HG03139 (cell line): ENCODE data around the gene FTO.
"Not testable (repeated sequence)": the region's sequence is repeated elsewhere in the genome, so short reads cannot be mapped to it uniquely, and the experiment has no call there.

Experiments used
- ATAC-seq: cut with Tn5 transposase; IDR thresholded peaks from one replicate; pipeline ENCODE4 v1.9.1; 2021; ENCODE audit not compliant: unreplicated experiment

Gene FTO

DNA sequence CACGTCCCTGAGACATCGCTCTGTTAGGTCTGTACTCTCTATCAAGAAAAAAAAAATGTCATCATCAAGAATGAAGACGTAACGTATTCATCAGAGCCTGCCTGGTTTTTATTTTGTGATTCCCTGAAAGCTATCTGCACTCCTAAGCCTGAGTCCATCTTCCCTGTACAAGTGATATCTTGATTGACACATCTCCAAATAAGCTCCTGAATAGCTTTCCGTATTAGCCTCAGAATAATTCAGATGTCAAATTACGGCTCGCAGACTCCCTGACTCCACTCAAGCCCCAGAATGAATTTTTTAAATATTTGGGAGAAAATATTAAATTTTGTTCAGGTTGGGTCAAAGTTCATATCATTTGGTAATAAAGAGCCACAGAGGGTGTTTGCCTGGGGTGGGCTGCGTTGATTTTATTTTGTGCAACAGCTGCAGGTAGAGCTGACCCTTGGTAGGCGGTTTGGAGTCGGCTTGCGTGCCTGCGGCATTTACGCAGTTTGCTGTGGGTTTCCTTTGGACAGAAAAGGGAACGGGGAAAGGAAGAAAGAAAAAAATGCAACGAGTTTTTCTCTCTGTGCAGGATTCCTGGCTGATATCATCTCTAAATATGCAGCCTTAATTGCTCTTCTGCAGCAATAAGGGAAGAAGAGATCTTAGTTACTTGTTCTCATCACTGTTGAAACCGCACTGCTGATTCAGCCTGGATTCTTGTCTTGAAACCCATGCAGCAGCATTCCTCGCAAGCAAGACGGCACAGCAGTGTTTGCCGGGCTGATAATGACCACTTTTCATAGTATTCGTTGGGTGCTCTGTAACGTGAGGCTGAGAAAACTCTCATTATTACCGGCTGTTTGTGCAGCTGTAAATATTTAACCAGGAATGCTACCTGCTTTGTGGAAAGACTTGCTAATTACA is 467.9 kb downstream of the FTO start:
- ATAC-seq: no peak

DNA sequence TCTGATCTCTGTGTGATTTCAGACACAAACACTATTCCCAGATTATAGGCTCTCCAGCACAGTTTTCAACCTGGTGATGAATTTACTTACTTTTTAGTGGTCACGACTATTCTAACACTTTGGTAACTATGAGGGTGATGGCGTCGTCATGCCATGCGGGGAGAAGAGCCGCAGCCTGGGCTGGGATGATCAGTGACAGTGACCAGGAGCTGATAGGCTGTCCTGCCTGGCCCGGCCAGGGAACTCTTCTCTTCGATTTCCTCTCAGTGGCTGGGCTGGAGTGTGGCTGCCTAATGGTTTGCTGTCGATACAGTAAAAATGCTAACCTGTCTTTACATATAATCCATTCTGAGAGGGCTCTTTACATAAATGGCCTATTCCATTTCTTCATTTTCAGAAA is 469.5 kb downstream of the FTO start:
- ATAC-seq: no peak

DNA sequence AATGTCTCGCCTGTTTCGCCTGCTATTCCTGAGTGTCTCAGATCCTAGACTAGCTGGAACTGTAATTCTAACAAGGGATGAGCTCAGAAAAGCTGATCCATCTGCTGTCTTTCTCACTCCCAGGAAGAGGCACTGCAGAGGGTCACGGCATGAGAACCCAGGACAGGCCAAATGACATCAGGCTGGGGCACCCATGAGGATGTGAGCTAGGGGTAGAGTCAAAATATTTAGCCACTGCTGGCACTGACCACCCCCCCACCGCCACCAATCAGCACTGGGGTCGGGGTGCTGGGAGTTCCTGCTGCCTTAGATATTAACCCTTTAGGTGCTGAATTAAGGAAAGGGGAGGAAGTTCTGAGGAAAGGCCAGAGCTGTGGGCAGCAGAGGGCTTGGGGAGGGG is 470.2 kb downstream of the FTO start:
- no peak for ATAC-seq

DNA sequence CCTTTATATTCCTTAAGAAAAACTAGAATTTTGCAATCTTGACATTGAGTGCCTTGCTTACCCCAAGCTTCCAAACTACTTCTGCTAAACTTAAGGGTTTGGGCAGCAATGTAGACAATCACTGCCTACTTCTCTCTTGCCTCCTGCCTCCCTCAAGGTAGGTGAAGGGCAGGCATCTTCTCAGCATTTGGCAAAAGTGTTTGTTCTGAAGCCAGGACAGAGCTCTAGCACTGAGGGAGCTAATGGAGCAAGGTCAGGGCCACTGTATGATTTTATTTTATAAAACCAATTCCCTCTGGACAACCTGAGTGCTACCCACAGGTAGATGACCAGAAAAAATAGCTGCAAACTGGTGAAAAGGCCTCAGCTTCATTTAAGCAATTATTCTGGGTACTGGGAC is 470.8 kb downstream of the FTO start:
- ATAC-seq: no peak

DNA sequence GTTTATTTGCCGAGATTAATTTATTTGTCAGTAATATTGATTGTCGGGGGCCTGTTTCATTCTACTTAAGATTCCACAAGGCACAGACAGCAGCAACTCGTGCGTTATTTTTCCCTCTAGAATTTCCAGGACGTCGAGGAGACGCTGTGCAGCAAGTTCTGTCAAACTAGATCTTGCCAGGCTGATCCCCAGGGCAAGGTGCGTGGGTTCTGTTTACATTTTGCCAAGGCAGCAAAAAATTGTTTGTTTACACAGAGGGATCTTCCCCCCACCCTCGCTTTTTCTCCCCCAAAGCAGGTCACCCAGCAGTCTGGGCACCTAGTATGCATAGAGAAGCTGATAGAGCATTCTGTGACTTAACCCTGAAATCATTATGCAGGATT is 471.2 kb downstream of the FTO start:
- no peak for ATAC-seq

DNA sequence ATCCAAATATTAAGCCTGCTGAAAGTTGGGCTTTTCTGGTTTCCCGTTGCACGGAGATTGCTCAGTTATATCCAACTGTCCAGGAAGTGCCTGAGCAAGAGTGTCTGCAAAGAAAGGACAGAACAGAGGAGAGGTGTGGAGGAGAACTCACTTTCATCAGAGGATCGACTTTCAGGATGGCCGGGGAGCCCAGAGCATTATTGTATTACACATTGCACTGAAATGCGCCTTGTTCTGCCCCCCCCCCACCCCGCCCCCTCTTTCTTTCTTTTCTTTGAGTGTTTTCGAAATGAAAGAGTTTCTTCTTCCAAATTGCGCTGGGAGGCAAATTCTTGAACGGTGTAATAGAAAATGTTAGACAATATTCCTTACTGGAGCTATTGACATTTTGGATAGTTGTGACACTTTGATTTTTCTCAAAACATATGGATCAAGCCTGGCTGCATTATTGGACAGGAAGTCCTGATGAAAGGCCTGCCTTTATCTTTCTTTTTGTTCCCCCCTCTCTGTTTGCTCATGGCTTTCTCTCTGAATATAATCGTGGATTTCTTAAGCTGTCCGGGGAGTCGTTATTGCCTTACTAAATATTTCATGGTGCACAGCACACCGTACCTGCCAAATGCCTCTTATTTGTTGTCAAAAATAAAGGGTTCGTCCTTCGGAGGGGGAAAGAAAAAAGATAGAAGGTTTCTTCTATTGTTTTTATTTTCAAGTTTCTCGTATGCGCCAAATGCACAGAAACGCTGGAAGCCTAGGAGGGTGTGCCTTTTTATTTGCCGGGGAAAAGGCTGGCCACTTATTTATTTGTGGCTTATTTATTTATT is 471.8 kb downstream of the FTO start:
- no peak for ATAC-seq

DNA sequence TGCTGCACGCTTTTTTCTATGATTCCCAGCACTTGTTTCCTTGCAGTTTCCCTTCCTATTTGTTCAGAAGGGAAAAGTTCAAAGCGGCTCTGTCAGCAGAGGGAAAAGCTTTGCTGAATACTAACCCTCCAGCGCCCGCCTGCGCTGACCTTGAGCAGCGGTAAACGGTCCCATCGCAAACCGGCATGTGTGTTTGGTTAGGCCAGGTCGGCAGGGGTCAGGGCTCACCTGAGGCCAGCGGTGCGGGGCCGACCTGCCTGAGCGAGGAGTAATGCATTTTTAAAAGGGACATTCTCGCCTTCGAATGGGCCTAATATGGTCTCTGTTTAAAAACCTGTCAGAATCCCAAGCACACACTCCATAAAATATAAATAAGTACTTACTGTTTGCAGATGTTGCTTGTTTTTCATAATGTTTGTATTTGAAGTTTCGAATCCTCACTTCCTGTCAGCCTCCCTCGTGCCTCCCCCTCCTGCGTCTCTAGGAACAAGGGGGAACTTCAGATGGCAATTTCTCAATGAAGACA is 472.5 kb downstream of the FTO start:
- no peak for ATAC-seq

DNA sequence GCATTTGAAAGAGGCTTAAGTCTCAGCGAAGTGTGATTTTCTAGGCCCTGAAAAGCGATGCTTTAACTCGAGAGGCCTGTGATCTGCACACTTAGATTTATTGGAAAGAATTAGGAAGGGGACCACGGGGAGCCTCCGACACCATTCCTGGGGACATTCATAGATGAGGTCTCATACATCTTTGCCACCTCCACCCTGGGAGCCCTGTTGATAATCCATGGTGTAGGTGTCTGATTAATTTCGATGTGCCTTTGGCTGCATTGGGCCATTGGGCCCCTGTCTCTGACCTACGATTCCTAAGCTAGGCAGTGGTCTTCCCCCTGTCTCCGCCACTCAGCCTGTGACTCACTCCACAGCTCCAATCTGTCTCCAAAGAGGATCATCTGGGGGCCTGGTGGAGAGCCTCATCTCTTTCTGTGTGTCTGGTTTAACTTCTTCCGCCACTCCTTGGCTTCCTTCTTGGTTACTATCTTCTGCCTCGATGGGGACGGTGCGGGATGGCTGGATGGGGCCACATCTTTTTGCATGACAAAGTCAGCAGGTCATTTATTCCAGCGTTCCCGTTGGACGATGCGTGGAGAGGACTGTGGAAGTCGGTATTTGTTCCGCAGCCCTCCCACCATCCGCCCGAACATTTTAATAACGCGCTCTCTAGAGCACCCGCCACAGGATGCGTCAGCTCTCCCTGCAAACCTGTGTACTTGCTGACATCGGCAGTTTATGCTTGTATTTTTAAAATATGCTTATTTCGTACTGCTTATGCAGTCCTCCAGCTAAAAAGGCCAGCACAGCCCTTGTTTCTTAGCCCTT is 473.3 kb downstream of the FTO start:
- ATAC-seq: no peak

DNA sequence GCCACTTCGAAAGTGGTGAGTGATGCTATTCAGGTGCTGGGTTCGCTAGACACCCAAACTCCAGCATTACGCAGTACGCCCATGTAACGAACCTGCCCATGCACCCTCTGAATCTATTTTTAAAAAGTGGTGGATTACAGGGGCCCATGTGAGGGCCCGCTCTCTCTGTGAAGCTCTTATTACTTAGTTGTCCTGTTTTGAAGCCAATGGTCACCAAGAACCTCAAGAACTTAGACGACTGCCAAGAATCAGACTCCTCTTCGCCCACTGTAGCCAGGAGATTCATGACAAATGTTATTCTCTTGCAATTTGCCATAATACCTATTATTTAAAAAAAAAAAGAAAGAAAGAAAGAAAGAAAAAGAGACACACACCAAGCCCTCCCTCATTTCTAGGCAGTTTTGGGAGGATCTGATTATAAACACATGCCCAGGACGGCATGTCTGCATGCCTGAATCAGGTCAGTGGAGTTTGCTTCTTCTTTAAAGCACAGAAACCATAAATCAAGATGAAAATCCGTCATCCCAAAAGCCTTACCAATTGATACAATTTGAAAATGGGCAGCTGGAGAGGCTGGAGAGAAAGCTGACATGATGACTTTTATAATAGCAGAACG is 474.0 kb downstream of the FTO start:
- ATAC-seq: no peak

DNA sequence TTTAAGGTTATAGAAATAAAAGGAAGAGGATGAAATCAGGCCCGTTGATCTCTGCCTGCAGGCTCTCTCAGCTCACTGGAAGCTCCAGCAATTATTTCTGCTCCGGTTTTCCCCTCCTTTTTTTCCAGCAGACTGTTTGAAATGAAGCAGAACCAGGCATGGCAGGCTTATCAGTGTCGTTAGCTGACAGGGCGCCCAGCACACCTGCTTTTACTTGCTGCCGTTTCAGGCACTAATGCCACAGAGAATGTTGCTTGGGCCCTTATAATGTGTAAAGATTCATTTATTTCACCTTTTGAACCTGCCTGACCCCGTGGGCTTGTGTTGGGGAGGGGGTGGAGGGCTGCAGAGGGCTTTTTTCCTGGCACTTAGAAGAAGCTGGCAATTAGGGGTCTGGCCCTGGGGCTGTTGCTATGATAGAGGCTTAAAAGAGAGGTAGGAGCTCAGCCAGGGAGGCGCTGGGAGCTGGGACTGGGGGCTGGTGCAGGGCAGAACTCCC is 474.6 kb downstream of the FTO start:
- no peak for ATAC-seq

DNA sequence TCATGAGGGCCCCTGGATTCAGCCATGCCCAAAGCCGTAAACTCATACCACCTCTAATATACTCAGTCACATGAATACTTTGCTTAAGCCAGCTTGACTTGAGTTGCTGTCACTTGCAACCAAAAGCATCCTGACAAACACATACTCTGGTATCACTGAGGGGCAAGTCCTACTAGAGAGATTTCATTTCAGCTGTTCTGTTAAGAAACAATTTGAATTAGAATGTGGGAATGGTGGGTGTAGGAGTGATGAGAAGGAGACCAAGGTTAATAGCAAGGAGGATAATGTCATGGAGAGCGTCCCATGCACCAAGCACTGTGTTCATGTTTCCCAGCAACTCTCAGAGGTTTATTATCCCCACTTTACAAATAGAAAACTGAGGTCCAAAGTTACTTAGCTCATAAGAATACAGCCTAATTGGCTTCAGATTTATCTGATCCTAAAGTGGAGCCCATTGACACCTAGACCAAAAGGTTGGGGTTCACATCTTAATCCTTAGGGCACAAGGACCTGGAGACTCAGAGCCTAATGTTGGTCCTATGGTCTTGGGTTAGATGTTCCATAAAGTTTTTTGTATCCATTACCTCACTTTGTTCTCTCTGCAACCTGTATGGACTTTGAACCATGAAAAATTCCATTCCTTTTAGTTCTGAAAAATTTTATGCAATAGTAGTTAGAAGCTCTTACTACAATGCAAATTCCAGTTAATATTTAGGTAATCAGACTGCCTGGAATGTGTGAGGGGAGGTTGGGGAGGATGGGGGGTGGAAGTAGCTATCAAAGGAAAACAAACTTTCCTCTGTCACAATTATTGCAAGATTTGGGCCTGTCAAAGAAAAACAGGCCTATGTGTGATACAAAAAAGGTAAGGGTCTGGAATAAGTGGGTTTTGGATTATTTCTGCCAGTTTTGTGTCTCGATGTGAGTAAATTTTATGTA is 476.7 kb downstream of the FTO start:
- no peak for ATAC-seq

DNA sequence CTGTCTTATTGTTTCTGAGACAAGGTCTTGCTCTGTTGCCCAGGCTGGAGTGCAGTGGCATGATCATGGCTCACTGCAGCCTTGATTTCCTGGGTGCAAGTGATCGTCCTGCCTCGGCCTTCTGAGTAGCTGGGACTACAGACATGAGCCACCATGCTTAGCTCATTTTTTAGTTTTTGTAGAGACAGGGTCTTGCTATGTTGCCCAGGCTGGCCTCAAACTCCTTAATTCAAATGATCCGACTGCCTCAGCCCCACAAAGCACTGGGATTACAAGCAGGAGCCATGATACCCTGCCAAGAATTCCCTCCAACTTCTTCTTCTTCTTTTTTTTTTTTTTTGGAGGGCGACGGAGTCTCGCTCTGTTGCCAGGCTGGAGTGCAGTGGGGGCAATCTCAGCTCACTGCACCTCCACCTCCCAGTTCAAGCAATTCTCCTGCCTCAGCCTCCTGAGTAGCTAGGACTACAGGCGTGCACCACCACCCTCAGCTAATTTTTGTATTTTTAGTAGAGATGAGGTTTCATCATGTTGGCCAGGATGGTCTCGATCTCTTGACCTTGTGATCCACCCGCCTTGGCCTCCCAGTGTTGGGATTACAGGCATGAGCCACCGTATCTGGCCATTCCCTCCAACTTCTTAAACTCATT is 477.9 kb downstream of the FTO start:
- not testable (repeated sequence) for ATAC-seq

DNA sequence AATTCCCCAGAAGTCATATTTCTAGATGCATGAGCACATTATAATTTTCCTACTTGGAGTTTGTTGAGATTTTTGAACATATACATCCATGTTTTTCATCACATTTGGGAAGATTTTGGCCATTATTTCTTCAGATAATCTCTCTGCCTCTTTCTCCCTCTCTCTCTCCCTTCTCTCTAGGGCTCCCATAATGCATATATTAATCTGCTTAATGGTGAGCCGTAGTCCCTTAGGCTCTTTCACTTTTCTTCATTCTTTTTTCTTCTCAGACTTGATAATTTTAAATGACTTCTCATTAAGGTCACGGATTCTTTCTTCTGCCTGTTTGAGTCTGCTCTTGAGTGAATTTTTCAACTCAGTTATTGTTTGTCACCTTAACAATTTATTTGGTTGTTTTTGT is 481.1 kb downstream of the FTO start:
- no peak for ATAC-seq

DNA sequence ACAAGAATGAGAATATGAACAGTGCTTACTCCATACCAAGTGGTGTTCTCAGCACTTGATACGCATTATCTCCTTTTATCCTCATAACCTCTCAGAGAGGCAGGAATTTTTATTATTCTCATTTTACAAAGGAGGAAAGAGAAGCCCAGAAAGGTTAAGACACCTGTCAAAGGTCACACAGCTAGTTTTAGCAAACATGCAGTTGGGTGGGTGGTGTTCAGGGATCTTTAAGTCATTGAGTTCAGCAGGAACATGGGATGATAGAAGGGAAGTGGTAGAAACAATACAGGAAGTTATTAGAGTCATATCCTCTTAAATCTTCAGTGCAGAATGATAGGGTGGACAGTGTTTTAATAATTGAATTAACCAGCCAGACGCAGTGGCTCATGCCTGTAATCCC is 487.2 kb downstream of the FTO start:
- no peak for ATAC-seq

DNA sequence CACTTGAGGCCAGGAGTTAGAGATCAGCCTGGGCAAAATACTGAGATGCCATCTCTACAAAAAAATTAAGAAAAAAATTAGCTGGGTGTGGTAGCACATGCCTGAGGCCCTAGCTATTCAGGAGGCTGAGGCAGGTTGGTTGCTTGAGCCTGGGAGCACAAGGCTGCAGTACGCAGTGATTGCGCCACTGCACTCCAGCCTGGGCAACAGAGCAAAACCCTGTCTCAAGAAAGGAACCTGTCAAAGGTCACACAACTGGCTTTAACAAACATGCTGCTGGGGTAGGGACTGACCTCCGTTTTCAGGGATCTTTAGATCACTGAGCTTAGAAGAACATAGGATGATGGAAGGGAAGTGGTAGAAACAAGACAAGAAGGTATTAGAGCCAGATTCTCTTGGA is 487.6 kb downstream of the FTO start:
- ATAC-seq: no peak

DNA sequence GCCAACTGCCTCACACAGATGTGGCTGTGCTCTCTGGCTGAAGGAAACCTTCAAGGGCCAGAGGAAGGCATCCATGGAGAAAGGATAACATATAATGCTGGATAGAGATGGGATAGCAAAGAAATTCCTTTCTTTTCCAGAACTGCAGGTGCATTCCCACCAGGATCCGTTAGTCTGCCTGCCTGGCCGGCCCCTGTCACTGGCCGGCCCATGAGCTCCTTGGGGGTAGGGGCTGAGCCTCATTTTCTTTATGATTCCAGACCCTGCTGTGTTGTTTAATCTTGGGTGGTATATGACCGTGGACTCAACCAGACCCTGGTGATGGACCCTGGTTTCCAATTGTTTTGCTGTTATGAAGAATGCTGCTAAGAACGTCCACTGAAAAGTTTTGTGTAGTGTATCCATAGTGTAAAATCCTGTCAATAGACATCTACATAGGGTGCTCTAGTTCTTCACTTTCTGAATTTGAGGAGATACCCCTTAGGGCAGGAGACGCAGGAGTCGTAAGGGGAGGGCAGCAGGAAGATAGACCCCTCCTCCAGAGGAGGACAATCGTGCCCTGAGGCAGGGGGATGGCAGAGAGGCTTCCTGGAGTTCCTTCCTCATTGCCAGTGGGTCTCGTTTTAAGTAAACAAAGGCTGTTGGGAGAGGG is 489.2 kb downstream of the FTO start:
- no peak for ATAC-seq

DNA sequence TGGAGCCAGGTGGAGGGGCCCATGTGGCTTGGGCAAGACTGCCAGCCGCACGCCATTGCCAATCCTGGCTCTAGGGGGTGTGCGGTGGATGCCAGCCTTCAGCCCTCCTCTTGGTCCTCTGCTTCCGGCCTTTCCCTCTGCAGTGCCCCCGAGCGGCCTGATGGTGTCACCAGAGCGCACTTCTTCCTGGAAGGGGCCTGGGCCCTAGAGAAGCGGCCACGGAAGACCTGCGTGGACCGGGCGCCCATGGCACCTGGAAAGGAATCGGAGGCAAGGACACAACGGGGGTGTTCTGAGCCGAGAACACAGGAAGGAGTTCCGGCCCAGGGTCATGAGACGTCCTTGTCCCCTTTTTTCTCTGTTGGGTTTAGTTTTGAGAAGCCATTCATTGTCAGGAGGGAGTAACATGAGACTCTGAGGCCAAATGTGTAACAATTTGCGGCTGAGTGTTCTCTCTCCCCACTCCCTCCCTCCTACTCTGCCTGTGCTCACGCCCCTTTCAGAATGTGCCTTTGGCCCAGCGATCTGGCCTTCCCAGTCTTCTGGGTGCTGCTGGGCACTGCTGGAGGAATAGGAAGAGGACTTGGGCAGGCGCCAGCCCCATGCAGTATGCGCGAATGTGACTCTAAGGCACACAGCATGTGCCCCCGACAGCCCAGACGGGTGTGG is 489.8 kb downstream of the FTO start:
- peak; percentile 94 for ATAC-seq

DNA sequence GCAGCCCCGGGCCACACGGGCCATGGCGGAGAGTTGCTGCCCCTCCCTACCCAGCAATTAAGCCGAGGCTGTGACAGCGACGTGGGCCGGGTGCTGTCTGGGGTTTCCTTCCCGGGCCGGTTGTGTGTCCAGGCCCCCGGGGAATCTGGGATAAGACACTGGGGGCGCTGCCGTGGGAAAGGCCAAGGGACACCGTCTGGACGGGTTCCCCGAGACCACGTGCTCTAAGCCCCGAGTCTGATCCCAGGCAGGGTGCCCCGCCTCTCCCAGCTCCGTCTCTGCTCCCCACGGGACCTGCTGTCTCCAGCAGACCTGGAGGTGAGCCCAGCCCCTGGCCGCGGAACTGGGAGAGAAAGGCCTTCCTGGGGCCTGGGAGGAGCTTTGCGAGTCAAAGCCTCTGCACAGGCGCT is 490.4 kb downstream of the FTO start:
- no peak for ATAC-seq
